HG03432 (cell line): ENCODE data around the gene SMIM12.
"Not testable (repeated sequence)": the region's sequence is repeated elsewhere in the genome, so short reads cannot be mapped to it uniquely, and the experiment has no call there.

Source experiments
- ATAC-seq: cut with Tn5 transposase; IDR thresholded peaks from one replicate; pipeline ENCODE4 v1.9.1; 2021; ENCODE audit warnings: mild to moderate bottlenecking, moderate library complexity; ENCODE audit not compliant: unreplicated experiment

SMIM12 gene

GRCh38 chr1:34845131-34845901 is 14.2 kb downstream of the SMIM12 start:
- no peak for ATAC-seq

- no peak for ATAC-seq
Measured at GRCh38 chr1:34844252-34844634, 15.3 kb downstream of the SMIM12 start.

DNA sequence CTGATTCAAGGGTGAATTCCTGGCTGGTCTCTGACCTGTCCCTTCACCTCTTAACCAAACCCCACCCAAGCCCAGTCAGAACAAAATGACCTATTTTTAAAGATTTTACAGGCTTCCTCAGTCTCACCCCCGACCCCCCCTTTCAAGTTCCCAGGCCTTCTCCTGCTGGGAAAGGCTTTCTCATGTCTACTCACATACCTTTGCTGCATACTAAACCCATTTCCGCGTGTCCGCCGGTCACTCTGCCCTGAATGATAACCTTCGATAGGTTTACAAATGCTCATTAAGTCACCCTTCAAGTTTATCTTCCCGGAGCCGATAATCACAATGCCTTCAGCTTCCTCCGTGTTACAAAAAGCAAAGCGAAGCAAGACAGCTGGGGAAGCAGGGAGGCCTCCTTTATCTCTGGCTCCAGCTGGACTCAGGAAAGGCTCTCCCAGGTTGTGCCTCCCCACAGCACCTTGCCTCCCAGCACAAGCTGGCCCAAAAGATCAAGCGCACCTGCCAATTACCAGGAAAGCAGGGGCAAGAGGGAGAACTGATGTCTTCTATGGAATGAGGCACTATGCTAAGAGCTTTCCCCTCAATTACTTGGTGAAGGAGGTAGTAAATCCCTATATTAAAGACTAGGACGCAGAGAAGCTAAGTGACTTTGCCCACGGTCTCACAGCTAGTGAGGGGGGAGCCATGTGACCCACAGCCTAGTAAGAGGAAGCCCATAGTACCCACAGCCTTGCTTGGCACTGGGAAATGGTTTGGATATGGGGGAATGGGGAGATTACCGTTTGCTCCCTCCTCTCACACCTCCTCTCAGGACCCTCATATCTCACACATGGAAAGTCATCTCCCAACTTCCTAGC is 15.9 kb downstream of the SMIM12 start:
- ATAC-seq = no peak

DNA sequence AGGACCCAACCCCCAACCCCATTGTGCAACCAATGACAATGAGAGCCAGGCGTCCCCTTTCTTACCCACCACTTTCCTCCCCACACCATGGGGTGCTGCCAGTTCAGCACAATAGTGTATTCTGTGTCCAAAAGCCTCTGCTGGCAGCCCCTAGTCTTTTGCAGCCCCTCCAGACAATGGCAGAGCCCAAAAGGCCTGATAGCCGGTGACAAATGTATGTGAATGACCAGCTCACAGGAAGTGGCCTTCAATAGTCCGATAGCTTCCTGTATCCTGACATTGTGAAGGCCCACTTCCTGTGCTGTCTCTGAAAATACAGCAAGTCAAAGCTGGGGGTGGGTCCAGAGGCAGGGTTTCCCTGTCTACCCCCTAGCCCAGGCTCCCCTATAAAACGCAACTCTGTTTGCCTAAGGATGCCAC is 16.6 kb downstream of the SMIM12 start:
- ATAC-seq = no peak

GRCh38 chr1:34842073-34842472 is 17.5 kb downstream of the SMIM12 start:
- no peak for ATAC-seq

DNA sequence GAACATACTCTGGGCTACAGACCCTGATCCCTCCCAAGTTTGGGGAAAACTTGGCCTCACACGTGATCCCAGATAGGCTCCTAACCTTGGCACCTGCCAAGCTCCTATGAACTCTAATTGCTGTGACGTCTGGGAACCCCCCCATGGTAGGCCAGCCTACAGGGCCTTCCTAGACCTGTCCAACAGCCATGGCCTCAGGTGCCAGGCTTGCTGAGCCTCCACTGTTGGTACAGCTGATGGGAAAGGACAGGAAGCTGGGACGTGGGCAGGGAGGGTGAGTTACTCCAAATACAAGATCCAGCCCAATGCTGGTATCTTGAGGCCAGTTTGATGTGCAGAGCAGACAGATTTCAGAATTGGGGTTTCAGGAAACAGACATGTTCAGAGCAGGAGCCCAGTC is 19.1 kb downstream of the SMIM12 start:
- no peak for ATAC-seq

GRCh38 chr1:34839526-34840305 is 19.8 kb downstream of the SMIM12 start:
- no peak for ATAC-seq

DNA sequence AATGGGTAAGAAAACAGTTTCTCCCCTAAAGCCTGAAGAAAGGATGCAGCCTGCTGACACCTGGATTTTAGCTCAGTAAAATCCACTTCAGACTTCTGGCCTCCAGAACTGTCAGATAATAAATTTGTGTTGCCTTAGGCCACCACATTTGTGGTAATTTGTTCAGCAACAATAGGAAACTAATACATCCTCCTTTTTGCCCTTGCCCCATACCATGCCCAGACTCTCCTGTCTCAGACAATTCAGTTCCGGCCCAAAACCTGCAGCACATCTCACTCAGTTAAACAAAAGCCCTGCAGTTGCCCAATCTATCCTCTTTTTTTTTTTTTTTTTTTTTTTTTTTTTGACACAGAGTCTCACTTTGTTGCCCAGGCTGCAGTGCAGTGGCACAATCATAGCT is 25.8 kb downstream of the SMIM12 start:
- ATAC-seq = no peak

DNA sequence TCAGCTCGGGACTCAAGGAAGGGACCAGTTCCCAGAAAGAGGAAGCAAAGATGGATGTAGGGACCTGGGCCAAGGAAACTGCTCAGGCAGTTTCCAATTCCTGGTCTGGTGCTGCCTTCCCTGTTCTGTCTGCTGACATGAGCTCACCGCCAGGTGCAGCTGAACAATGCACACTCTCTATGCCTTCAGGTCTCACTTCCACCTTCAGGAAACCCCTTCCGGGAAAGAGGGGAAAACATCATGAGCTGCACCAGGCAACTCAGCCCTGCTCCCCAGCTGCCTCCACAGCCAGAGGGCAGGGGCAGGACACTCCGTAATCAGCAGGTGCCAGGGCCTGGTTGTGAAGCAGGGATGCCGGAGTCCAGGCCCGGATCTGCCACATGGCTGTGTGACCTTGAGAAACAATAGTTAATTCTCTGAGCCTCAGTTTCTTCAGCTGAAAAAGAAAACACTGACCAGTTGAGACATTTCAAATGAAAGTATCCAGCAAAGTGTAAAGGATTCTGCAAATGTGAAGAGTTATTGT is 27.8 kb downstream of the SMIM12 start:
- ATAC-seq = no peak

GRCh38 chr1:34829250-34829649 is 30.3 kb downstream of the SMIM12 start:
- no peak for ATAC-seq

DNA sequence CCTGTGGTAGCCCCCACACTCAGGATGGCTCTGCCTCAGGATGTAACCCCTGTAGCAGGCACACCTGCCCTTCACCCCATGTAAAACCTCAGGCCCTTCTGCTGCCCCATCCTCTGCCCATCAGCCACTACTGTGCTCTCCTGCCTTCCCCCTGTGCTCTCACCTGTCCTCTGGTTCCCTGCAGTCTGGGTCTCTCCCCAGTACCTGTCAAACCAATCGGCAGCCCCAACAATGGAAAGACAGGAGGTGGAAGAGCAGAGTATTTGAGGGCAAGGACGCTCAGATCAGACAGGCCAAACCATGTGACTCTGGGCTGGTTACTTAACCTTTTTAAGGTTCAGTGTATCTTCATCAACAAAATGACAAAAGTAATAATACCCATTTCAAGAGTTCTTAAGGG is 30.9 kb downstream of the SMIM12 start:
- no peak for ATAC-seq

- ATAC-seq = no peak
Measured at GRCh38 chr1:34827341-34827941, 32.1 kb downstream of the SMIM12 start.

- no peak for ATAC-seq
Measured at GRCh38 chr1:34825455-34826091, 34.0 kb downstream of the SMIM12 start.

DNA sequence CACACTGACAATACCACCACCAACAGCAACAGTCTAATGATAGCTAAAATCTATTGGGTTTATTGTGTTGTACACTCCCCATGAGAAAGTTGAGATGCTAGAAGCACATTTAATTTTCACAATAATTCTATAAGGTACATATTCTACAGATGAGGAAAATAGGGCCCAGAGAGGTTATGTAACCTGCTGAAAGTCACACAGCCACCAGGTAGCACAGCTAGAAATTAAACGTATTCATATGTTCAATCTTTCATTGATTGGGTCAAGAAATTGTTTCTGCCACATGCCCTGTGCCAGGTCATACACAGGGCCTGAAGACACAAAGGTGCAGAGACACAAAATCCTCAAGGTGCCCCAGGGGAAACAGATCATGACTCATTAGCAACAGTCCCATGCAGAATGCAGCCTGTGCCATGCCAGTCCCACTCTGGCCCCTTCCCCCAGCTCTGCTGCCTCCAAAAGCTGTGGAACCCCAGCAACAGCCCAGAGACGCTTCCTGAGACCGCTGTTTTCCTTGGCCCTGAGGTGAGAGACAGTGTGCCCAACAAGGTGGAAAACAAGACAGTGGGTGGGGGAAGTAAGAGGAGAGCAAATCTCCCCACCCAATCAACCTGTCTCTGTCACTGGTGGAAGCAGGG is 34.6 kb downstream of the SMIM12 start:
- ATAC-seq = no peak

DNA sequence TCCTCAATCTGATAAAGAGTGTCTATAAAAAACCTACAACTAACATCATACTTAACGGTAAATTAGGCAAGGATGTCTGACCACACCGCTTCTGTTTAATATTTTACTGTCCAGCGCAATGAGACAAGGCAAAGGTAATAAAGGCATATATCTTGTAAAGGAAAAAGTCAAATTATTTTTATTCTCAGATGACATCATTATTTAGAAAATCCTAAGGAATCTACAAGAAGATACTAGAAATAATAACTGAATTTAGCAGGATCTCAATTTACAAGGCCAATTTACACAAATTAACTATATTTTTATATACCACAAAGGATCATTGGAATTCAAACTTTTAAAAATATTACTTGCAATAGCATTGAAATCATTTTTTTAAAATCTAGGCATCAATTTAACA is 37.3 kb downstream of the SMIM12 start:
- no peak for ATAC-seq

DNA sequence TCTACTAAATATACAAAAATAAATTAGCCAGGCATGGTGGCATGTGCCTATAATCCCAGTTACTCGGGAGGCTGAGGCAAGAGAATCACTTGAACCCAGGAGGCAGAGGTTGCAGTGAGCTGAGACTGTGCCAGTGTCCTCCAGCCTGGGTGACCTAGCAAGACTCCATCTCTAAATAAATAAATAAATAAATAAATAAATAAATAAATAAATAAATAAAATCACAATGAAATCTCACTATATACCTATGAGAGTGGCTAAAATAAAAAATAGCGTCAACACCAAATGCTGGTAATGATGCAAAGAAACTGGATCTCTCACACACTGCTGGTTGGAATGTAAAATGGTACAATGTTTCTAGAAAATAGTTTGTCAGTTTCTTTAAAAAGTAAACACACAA is 40.7 kb downstream of the SMIM12 start:
- ATAC-seq = not testable (repeated sequence)

GRCh38 chr1:34816778-34817177 is 42.8 kb downstream of the SMIM12 start:
- no peak for ATAC-seq

GRCh38 chr1:34816332-34816731 is 43.2 kb downstream of the SMIM12 start:
- ATAC-seq = no peak

DNA sequence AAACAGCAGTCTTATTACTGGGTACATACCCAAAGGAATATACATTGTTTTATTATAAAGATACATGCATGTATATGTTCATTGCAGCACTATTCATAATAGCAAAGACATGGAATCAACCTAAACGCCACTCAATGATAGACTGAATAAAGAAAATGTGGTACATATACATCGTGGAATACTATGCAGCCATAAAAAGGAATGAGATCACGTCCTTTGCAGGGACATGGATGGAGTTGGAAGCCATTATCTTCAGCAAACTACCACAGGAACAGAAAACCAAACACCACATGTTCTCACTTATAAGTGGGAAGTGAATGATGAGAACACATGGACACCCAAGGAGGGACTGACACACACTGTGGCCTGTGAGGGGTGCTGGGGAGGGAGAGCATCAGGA is 48.8 kb downstream of the SMIM12 start:
- not testable (repeated sequence) for ATAC-seq
